Naive thymus-derived CD8-positive, alpha-beta T cell (primary cell): ENCODE results near the gene CYP2A6. TPM values are rescaled to one million over a fixed set of nuclear protein-coding genes. Genes with fewer than 3 reads are reported as not detected.
A peak's percentile ranks its signal among the peaks of the same experiment; 100 is the strongest.

ENCODE experiments used
- ATAC-seq, 2 donors: fragments of 150-1000 bp; cut with Tn5 transposase in 1 of 2; sonication (Bioruptor Pico), chemical (Tn5 transposase) in 1 of 2; 1 replicate in 1 of 2; 2 replicates in 1 of 2; pipeline ENCODE4 v1.10.0; 2021; ENCODE audit warnings: mild to moderate bottlenecking in 2 of 2, moderate library complexity in 2 of 2
- POLR2A ChIA-PET: fragments of 350-600 bp; sonication (Branson Sonifier 250); formaldehyde crosslinking; loops from one replicate; lab custom pipeline; 2021; ENCODE audit warnings: antibody characterized with exemption; lab: Charles Lee
- DNase-seq, 10 donors: peaks; one replicate each; pipeline versions ENCODE4 v3.0.0 to v3.0.0-alpha.2; 2020 to 2022
- H3K27ac Mint-ChIP-seq, 10 donors: one replicate each; pipeline ENCODE4 v1.8.0; 2020 to 2022; ENCODE audit warnings: mild to moderate bottlenecking in 10 of 10, mixed read lengths in 10 of 10, moderate library complexity in 4 of 10, inconsistent platforms in 1 of 10
- H3K27me3 Mint-ChIP-seq, 5 donors: one replicate each; pipeline ENCODE4 v1.8.0; 2021 to 2022; ENCODE audit warnings: mixed read lengths in 5 of 5
- H3K36me3 Mint-ChIP-seq, 3 donors: one replicate each; pipeline ENCODE4 v1.8.0; 2020 to 2022; ENCODE audit warnings: mixed read lengths in 3 of 3, mild to moderate bottlenecking in 2 of 3, inconsistent platforms in 1 of 3
- H3K4me1 Mint-ChIP-seq, 4 donors: one replicate each; pipeline ENCODE4 v1.8.0; 2021 to 2022; ENCODE audit warnings: mixed read lengths in 4 of 4
- H3K4me3 Mint-ChIP-seq, 10 donors: one replicate each; pipeline ENCODE4 v1.8.0; 2020 to 2022; ENCODE audit warnings: mild to moderate bottlenecking in 10 of 10, mixed read lengths in 10 of 10, moderate library complexity in 6 of 10, inconsistent platforms in 1 of 10
- H3K9me3 Mint-ChIP-seq, 9 donors: one replicate each; pipeline ENCODE4 v1.8.0; 2020 to 2022; ENCODE audit warnings: mixed read lengths in 9 of 9, mild to moderate bottlenecking in 3 of 9, inconsistent platforms in 1 of 9, moderate library complexity in 1 of 9
- polyA plus RNA-seq, 3 donors: library from polyadenylated mRNA; unstranded; fragments of 300-500 nt; fragmentation: Illumina TruSeq; gene quantifications; one replicate each; pipeline ENCODE4 v1.2.3, GENCODE V29; 2021
- total RNA-seq, 8 experiments: library from RNA in 2 of 8; stranded (reverse) in 2 of 8; gene quantifications; one replicate each; pipeline ENCODE4 v1.2.3 and lab custom pipeline; 2021 to 2026

CYP2A6 gene
- total and polyA plus RNA-seq, 5 experiments from 2014 or later: not detected

DNA sequence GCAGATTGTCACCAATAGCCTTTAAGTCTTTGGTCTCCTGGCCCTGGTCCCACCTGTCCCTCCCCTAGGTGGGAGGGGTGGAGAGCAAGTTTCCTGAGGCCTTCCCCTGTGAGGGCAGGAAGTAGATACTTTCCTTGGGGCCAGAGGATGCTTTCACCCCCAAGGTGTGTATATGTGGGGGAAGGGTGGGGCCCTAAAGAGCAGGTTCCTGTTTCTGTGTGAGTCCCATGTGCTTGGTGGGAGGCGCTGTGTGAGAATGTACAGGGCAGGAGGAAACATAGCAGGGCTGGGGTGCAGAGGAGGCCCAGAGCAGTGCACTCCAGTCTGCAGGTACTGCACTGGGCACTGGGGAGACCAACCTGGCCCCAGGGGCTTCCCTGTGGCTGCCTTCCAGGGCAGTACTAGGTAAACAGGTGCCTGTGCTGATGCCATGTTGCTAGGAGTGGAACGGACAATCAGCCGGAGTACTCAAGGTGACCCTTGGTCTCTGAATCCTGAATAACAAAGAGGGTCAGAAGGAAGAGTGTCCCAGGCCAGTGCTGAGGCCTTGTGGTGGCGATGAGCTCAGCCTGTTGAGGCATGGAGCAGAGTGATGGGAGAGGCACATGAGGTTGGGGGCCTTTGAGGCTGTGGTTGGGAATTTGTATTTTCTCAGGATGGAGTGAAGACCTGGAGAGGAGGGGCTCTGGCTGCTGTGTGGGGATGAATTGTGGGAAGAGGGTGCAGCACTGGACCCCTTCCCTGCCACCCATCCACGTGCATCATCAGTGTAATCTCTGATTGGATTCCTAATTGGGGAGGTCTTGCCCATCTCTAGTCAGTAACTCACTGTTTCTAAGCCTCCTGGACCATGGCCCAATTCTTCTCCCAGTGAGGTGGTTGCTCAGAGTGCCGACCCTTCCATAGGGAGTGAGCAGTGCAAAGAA lies 46.1 kb downstream of the CYP2A6 start:
- Mint-ChIP-seq H3K27ac (peak overlapping the region; percentile 98 to 100 (median 100)), H3K4me3 (peak overlapping the region; percentile 81 to 98 (median 94))

DNA sequence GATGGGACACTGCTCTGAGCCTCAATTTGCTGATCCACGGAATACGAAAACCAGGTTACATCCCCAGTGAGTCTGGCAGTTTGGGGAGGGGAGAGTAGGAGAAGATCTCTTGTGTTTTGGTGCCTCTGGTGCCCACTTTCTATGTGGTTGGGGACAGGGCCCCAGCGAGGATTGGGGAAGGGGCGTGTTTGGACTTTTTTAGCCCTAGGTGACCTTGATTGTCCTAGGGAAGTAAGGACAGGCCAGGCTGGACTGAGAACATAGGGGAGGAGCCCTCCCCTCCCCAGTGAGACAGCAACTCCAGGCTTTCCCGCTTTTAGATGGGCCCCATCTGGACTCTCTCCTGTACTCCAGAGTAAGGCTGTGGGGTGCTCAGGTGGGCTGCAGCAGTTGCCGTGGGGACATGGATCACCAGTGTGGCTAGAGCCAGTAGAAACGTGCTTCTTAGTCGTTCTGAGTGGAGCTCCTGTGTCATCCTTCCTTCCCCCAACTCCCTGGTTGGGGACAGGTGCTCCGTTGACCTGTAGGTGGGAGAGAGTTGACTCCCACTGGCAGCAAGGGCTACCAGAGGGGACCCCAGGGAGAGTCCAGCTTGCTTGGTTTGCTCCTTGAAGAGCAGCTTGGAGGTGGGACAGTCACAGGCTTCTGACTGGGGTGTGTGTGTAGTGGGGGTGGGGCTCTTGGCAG lies 46.9 kb downstream of the CYP2A6 start:
- POLR2A ChIA-PET: interaction anchor here (0.5 to 17.6 kb wide), 8 partner anchors 8 to 539 kb away, joined by 3 to 301 read pairs (median 6); partner anchors contain the start of genes ACTMAP, COQ8B, ITPKC and MIA
- H3K4me3 Mint-ChIP-seq: peak overlapping the region; percentile 81 to 98 (median 94)
- no peak for DNase-seq
- no peaks in the 10 kb centered on the region for H3K27me3 Mint-ChIP-seq
- peaks cover 0 to 42% (median 14%) of the 10 kb centered on the region in 3 donors for H3K36me3 Mint-ChIP-seq
- peaks cover 0 to 2% (median 0%) of the 10 kb centered on the region in 9 donors for H3K9me3 Mint-ChIP-seq
- peaks cover 61 to 91% (median 88%) of the 10 kb centered on the region in 4 donors for H3K4me1 Mint-ChIP-seq
- ATAC-seq: no peak
- H3K27ac Mint-ChIP-seq: peak overlapping the region; percentile 98 to 100 (median 100)

More for the DNA sequence above, 46.1 kb downstream of the CYP2A6 start:
- Mint-ChIP-seq H3K4me1 (peaks cover 58 to 92% (median 90%) of the 10 kb centered on the region in 4 donors), H3K27me3 (no peaks in the 10 kb centered on the region), H3K36me3 (peaks cover 0 to 44% (median 14%) of the 10 kb centered on the region in 3 donors), H3K9me3 (peaks cover 0 to under 1% (median 0%) of the 10 kb centered on the region in 9 donors)
- peak; percentile 55 to 69 for ATAC-seq
- POLR2A ChIA-PET: interaction anchor here (1.1 to 17.6 kb wide), 7 partner anchors 8 to 141 kb away, joined by 3 to 301 read pairs (median 17); partner anchors contain the start of genes ACTMAP, COQ8B, ITPKC and MIA
- DNase-seq: peak; percentile 40 to 94 (median 76)

DNA sequence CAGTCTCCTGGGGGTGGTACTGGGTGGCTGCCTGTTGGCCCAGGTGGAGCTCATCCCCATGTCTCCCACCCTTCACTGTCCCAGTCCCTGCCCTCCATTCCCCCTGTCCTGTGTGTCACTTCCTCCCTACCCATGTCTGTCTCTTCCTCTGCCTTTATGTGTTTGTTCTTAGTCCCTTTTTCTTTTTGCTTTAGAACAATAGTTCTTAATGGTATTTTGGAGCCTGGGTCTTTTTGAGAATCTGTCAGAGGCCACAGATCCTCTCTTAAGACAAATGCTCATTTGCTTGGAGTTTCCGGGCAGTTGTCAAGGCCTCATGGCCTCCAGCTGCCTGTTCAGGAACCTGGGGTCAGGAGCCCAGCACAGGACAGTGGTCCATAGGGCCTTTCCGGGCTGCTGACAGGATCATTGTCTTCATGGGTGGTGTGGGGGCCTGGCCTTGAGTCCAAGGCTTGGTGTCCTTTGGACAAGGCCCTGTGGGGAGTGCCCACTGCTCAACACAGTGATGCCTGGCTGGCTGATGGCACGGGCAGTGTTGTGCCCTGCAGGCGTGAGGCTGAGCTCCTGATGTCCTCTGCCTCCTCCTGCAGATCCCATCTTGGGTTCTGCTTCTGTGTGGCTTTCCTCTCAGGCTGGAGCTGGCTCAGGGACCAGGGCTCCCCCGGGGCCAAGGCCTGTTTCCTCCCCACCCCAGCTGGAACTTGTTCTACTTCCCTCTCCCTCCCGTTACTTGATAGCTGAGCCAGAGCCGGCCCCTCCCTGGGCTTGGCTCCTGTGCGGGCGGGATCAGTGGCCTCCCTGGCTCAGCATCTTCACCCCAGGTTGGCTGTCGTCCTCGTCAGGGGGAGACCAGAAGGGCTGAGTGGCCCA lies 47.7 kb downstream of the CYP2A6 start:
- DNase-seq (no peak), ATAC-seq (no peak)
- Mint-ChIP-seq H3K4me1 (peaks cover 59 to 88% (median 87%) of the 10 kb centered on the region in 4 donors), H3K27me3 (no peaks in the 10 kb centered on the region), H3K4me3 (peak overlapping the region; percentile 81 to 98 (median 94)), H3K36me3 (peaks cover 0 to 36% (median 10%) of the 10 kb centered on the region in 3 donors), H3K27ac (peak overlapping the region; percentile 98 to 100 (median 100)), H3K9me3 (peaks cover 0 to 2% (median 0%) of the 10 kb centered on the region in 9 donors)
- POLR2A ChIA-PET: interaction anchor here (0.5 to 17.6 kb wide), 11 partner anchors 9 to 540 kb away, joined by 3 to 301 read pairs (median 5); partner anchors contain the start of genes ACTMAP, COQ8B, ITPKC and MIA

DNA sequence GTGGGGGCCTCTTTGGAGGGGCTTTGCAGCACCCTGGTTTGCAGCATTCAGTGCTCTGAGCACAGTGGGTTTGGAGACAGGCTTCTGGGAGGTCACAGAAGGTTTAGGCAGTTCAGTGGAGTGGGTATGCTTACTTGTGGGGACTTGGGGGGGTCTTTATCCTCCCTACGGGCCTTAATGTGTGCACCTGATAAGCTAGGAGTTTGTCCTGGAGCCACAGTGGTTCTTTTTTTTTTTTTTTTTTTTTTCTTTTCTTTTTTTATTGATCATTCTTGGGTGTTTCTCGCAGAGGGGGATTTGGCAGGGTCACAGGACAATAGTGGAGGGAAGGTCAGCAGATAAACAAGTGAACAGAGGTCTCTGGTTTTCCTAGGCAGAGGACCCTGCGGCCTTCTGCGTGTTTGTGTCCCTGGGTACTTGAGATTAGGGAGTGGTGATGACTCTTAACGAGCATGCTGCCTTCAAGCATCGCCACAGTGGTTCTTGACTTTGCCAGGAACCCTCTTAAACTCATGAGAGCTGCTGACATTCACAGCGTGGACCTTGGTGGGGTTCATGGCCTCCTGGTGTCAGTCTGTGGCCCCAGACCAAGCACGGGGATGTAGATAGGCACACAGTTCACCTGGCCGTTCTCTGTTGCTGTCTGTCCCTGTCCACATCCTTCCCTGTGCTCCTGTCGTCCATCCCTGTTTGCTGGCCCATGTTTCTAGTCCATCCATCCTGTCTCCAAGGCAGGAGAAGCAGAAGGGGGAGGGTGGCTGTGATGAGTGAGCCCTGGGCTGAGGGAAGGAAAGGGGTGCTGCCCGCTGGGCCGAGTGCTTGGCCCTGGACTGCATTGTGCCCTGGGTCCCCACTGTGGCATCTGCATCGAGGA lies 48.6 kb downstream of the CYP2A6 start:
- Mint-ChIP-seq H3K4me1 (peaks cover 55 to 86% (median 82%) of the 10 kb centered on the region in 4 donors), H3K27ac (peak overlapping the region; percentile 98 to 100 (median 100)), H3K27me3 (no peaks in the 10 kb centered on the region), H3K4me3 (peak overlapping the region; percentile 81 to 98 (median 94)), H3K36me3 (peaks cover 0 to 29% (median 5%) of the 10 kb centered on the region in 3 donors), H3K9me3 (peaks cover 0 to 2% (median 0%) of the 10 kb centered on the region in 9 donors)
- POLR2A ChIA-PET: interaction anchor here (0.5 to 17.6 kb wide), 12 partner anchors 13 to 526 kb away, joined by 3 to 301 read pairs (median 6); partner anchors contain the start of genes ACTMAP, ITPKC, MIA and RAB4B
- DNase-seq (no peak), ATAC-seq (no peak)

DNA sequence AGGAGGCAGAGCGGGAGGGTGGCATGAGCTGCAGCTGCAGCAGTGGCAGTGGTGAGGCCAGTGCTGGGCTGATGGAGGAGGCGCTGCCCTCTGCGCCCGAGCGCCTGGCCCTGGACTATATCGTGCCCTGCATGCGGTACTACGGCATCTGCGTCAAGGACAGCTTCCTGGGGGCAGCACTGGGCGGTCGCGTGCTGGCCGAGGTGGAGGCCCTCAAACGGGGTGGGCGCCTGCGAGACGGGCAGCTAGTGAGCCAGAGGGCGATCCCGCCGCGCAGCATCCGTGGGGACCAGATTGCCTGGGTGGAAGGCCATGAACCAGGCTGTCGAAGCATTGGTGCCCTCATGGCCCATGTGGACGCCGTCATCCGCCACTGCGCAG lies 49.3 kb downstream of the CYP2A6 start:
- peak overlapping the region; percentile 89 to 98 (median 94) for H3K4me3 Mint-ChIP-seq
- H3K9me3 Mint-ChIP-seq: peaks cover 0 to 2% (median 0%) of the 10 kb centered on the region in 9 donors
- DNase-seq: no peak
- POLR2A ChIA-PET: interaction anchor here (0.6 to 17.6 kb wide), 7 partner anchors 13 to 462 kb away, joined by 3 to 301 read pairs (median 4); partner anchors contain the start of genes ITPKC, MIA and RAB4B
- no peak for ATAC-seq
- H3K27me3 Mint-ChIP-seq: no peaks in the 10 kb centered on the region
- peak overlapping the region; percentile 98 to 100 (median 100) for H3K27ac Mint-ChIP-seq
- peaks cover 50 to 82% (median 77%) of the 10 kb centered on the region in 4 donors for H3K4me1 Mint-ChIP-seq
- H3K36me3 Mint-ChIP-seq: peaks cover 0 to 28% (median 5%) of the 10 kb centered on the region in 3 donors

DNA sequence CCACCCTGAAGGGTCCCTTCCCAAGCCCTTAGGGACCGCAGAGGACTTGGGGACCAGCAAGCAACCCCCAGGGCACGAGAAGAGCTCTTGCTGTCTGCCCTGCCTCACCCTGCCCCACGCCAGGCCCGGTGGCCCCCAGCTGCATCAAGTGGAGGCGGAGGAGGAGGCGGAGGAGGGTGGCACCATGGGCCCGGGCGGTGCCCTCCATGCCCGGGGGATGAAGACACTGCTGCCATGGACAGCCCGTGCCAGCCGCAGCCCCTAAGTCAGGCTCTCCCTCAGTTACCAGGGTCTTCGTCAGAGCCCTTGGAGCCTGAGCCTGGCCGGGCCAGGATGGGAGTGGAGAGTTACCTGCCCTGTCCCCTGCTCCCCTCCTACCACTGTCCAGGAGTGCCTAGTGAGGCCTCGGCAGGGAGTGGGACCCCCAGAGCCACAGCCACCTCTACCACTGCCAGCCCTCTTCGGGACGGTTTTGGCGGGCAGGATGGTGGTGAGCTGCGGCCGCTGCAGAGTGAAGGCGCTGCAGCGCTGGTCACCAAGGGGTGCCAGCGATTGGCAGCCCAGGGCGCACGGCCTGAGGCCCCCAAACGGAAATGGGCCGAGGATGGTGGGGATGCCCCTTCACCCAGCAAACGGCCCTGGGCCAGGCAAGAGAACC lies 49.8 kb downstream of the CYP2A6 start:
- peaks cover 0 to 28% (median 5%) of the 10 kb centered on the region in 3 donors for H3K36me3 Mint-ChIP-seq
- peak overlapping the region; percentile 89 to 98 (median 94) for H3K4me3 Mint-ChIP-seq
- no peak for DNase-seq
- H3K27ac Mint-ChIP-seq: peak overlapping the region; percentile 91 to 100 (median 98)
- H3K27me3 Mint-ChIP-seq: no peaks in the 10 kb centered on the region
- peaks cover 50 to 77% (median 72%) of the 10 kb centered on the region in 4 donors for H3K4me1 Mint-ChIP-seq
- ATAC-seq: no peak
- H3K9me3 Mint-ChIP-seq: peaks cover 0 to 2% (median 0%) of the 10 kb centered on the region in 9 donors
- POLR2A ChIA-PET: interaction anchor here (0.7 to 17.6 kb wide), 6 partner anchors 23 to 1467 kb away, joined by 3 to 301 read pairs (median 4); partner anchors contain the start of genes ACTMAP, MIA, RAB4B and SNRPA

DNA sequence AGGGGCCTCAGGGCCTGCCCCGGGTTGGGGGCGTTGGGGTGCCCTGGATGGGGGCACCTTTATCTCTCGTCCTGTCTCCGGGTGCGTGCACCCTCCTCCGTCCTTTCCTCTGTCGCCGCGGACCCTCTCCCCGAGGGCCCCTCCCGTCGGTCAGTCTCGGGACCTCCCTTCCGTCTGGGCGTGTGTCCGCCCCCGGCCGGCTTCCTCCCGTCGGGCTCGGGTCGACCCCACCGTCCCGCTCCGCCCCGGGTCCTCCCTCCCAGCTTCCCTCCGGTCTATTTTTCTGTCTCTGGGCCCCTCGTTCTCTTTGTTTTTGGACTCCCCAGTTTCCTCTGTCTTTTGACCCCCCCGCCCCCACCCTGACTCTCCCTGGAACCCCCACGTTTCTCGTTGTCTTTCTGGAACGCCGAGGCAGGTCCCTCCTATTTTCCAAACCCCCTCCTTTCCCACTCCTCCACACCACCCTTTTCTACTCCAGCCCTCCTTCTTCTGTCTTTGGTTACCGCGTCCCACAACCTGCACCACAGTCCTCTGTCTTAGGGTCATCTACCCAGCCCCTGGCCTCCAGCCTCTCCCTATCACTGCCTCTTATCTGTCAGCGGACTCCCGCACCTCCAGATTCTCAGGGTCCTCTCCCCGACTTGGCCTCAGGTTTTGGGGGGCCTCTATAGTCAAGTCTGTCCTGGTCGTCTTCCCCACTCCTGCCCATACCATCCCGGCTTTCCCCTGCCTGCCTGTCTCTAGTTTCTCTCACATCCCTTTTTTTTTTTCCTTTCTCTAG lies 50.5 kb downstream of the CYP2A6 start:
- Mint-ChIP-seq H3K4me3 (peak overlapping the region; percentile 89 to 98 (median 94)), H3K36me3 (peaks cover 0 to 25% (median 5%) of the 10 kb centered on the region in 3 donors), H3K27ac (peak overlapping the region; percentile 91 to 100 (median 98)), H3K4me1 (peaks cover 47 to 70% (median 64%) of the 10 kb centered on the region in 4 donors), H3K9me3 (peaks cover 0 to 2% (median 0%) of the 10 kb centered on the region in 9 donors), H3K27me3 (no peaks in the 10 kb centered on the region)
- POLR2A ChIA-PET: interaction anchor here (0.7 to 17.6 kb wide), 13 partner anchors 8 to 1467 kb away, joined by 3 to 301 read pairs (median 7); partner anchors contain the start of genes ACTMAP, COQ8B, HNRNPUL1 and ITPKC
- ATAC-seq (no peak), DNase-seq (peak in 2 of 10 donors; percentile 26 to 30)

DNA sequence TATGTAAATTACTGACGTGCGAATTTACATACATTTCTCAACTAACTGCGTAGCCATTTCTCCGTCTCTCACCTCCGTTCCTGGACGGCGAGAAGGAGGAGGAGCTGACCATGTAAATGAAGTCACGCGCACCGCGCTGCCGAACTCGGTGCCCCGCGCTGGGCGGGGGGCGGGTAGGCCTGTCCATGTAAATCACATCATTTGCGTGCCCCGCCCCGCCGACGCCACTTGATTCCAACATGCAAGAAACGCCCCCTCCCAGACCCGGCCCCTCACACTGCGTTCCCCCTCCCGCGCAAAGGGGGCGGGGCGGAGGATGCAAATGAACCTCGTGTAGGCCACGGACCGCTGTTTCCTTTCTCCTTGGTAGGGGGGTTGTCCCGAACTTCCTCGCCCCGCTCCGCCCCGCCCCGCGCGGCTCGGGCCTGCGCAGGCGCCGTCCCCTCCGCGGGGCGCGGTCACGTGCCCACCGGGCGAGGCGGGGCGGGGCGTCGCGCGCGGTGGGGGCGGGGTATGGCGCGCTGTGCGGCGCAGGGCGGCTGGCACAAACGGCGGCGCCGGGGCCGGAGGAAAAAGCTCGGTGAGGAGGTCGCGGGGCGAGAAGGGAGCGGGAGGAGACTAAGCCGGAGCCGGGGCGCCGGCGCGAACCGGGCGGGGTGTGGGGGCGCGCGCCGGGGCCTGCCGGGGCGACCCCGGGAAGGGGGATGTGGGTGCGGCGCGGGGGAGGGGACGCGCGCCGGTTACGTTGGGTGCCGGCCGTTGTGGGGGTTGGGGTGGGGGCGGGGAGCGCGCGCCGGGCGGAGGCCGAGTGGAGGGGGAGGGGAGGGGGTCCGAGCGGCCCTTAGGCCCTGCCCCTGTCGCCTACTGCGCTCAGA lies 51.3 kb downstream of the CYP2A6 start, which contains the start of gene EGLN2:
TSS of gene EGLN2 (plus strand) at position 509 of the 875 bp plus-strand sequence. CDS start 1,382 bp downstream, outside the sequence.
- Mint-ChIP-seq H3K4me1 (peaks cover 39 to 62% (median 56%) of the 10 kb centered on the region in 4 donors), H3K27me3 (no peaks in the 10 kb centered on the region), H3K4me3 (peak within 1 kb of the TSS; percentile 90 to 99 (median 96)), H3K27ac (peak within 1 kb of the TSS; percentile 98 to 100 (median 100)), H3K36me3 (peaks cover 0 to 24% (median 5%) of the 10 kb centered on the region in 3 donors), H3K9me3 (peaks cover 0 to 2% (median 0%) of the 10 kb centered on the region in 9 donors)
- peak; percentile 83 to 84 for ATAC-seq
- peak; percentile 98 to 100 (median 100) for DNase-seq
- POLR2A ChIA-PET: interaction anchor here (0.6 to 17.6 kb wide), 22 partner anchors 9 to 777 kb away, joined by 3 to 301 read pairs (median 6); partner anchors contain the start of genes ACTMAP, CEACAM21, COQ8B and HNRNPUL1
